ENCODE measurements around the gene NUP35.
"Not testable (repeated sequence)": the region's sequence is repeated elsewhere in the genome, so short reads cannot be mapped to it uniquely, and the experiment has no call there.

Gene NUP35

DNA sequence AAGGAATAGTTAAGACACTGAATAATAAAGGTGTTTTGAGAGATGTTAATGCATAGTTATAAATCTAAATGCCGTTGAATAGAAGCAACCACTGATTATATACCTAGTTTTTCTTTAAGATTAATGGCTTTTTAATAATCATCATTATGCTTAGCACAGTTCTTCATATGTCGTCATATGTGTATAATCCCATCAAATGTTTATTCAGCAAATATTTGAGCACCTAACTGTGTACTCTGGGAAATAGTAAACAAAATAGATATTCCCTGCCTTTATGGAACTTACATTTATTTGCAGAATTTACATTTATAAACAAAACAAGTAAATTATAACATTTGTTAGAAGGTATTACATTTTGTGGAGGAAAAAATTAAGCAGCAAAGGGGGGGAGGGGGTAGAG is 9.8 kb downstream of the NUP35 start:
- Histone ChIP-seq H3K79me2 (ENCODE audit: control insufficient read depth, insufficient read depth, low read length, unreplicated experiment) (peaks cover 26% of the 10 kb centered on the region), H3K4me3 (ENCODE audit: low read depth, low read length) (no peak overlapping the region), H2AFZ (ENCODE audit: low read length, unreplicated experiment) (no peak overlapping the region), H3K4me1 (ENCODE audit: control insufficient read depth, insufficient read depth, low read length, unreplicated experiment) (no peaks in the 10 kb centered on the region), H3K27me3 (ENCODE audit: insufficient read depth, low read length) (no peaks in the 10 kb centered on the region), H3K27ac (ENCODE audit: low read depth, low read length) (no peak overlapping the region), H3K36me3 (ENCODE audit: insufficient read depth, low read length) (no peaks in the 10 kb centered on the region; the same call in none of the 2 replicates)

DNA sequence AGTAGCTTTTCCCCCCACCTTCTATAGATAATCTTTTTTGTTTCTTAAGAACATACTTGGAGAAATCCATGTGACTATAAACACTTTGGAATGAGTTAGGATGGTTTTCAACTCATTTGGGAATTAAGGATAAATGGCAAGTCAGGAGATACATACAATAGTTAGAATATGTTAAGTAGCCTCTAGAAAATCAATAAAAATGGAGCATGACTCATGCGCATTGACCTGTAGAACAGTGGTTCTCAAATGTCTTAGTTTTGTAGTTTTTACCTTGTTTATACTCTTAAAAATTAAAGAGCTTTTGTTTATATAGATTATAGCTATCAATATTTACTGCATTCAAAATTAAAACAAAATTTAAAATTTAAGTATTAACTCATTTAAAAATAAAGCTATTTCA is 24.7 kb downstream of the NUP35 start:
- peaks cover 46% of the 10 kb centered on the region for H3K36me3 ChIP-seq (ENCODE audit: insufficient read depth, low read length)
- no peak overlapping the region for H3K4me3 ChIP-seq (ENCODE audit: low read depth, low read length)
- H2AFZ ChIP-seq (ENCODE audit: low read length, unreplicated experiment), result no peak overlapping the region
- H3K79me2 ChIP-seq (ENCODE audit: control insufficient read depth, insufficient read depth, low read length, unreplicated experiment), result peaks cover 7% of the 10 kb centered on the region
- no peaks in the 10 kb centered on the region for H3K4me1 ChIP-seq (ENCODE audit: control insufficient read depth, insufficient read depth, low read length, unreplicated experiment)
- H3K27me3 ChIP-seq (ENCODE audit: insufficient read depth, low read length), result no peaks in the 10 kb centered on the region
- no peak overlapping the region for H3K27ac ChIP-seq (ENCODE audit: low read depth, low read length)

- Histone ChIP-seq H3K27ac (ENCODE audit: low read depth, low read length) (no peak overlapping the region), H3K36me3 (ENCODE audit: insufficient read depth, low read length) (peaks cover 40% of the 10 kb centered on the region), H3K79me2 (ENCODE audit: control insufficient read depth, insufficient read depth, low read length, unreplicated experiment) (peaks cover 7% of the 10 kb centered on the region)
These were observed 25.2 kb downstream of the NUP35 start for GRCh38 chr2:183149489-183149888.

DNA sequence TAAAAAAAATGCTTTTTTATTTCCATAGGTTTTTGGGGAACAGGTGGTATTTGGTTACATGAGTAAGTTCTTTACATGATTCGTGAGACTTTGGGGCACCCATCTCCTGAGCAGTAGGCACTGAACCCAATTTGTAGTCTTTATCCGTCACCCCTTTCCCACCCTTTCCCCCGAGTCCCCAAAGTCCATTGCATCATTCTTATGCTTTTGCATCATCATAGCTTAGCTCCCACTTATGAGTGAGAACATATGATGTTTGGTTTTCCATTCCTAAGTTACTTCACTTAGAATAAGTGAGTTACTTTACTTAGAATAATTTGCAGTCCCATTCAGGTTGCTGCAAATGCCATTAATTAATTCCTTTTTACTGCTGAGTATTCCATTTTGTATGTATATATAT is 28.0 kb downstream of the NUP35 start:
- H3K4me3 ChIP-seq (ENCODE audit: low read depth, low read length); H3K4me1 ChIP-seq (ENCODE audit: control insufficient read depth, insufficient read depth, low read length, unreplicated experiment); H2AFZ ChIP-seq (ENCODE audit: low read length, unreplicated experiment); H3K79me2 ChIP-seq (ENCODE audit: control insufficient read depth, insufficient read depth, low read length, unreplicated experiment); H3K27ac ChIP-seq (ENCODE audit: low read depth, low read length); H3K27me3 ChIP-seq (ENCODE audit: insufficient read depth, low read length): not testable (repeated sequence)
- H3K36me3 ChIP-seq (ENCODE audit: insufficient read depth, low read length), result peaks cover 15% of the 10 kb centered on the region

More at GRCh38 chr2:183149489-183149888, 25.2 kb downstream of the NUP35 start:
- Histone ChIP-seq H3K27me3 (ENCODE audit: insufficient read depth, low read length) (no peaks in the 10 kb centered on the region), H3K4me1 (ENCODE audit: control insufficient read depth, insufficient read depth, low read length, unreplicated experiment) (no peaks in the 10 kb centered on the region), H2AFZ (ENCODE audit: low read length, unreplicated experiment) (no peak overlapping the region), H3K4me3 (ENCODE audit: low read depth, low read length) (no peak overlapping the region)

DNA sequence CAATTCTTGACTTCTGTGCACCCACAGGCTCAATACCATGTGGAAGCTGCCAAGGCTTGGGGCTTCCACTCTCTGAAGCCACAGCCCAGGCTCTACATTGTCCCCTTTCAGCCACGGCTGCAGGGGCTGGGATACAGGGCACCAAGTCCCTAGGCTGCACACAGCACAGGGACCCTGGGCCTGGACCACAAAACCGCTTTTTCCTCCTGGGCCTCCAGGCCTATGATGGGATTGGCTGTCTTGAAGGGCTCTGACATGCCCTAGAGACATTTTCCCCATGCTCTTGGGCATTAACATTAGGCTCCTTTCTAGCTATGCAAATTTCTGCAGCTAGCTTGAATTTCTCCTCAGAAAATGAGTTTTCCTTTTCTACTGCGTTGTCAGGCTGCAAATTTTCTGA is 29.7 kb downstream of the NUP35 start:
- Histone ChIP-seq H3K27ac (ENCODE audit: low read depth, low read length) (no peak overlapping the region), H3K4me1 (ENCODE audit: control insufficient read depth, insufficient read depth, low read length, unreplicated experiment) (no peaks in the 10 kb centered on the region), H2AFZ (ENCODE audit: low read length, unreplicated experiment) (no peak overlapping the region), H3K27me3 (ENCODE audit: insufficient read depth, low read length) (no peaks in the 10 kb centered on the region), H3K79me2 (ENCODE audit: control insufficient read depth, insufficient read depth, low read length, unreplicated experiment) (peaks cover 3% of the 10 kb centered on the region), H3K4me3 (ENCODE audit: low read depth, low read length) (no peak overlapping the region), H3K36me3 (ENCODE audit: insufficient read depth, low read length) (peaks cover 7% of the 10 kb centered on the region)

DNA sequence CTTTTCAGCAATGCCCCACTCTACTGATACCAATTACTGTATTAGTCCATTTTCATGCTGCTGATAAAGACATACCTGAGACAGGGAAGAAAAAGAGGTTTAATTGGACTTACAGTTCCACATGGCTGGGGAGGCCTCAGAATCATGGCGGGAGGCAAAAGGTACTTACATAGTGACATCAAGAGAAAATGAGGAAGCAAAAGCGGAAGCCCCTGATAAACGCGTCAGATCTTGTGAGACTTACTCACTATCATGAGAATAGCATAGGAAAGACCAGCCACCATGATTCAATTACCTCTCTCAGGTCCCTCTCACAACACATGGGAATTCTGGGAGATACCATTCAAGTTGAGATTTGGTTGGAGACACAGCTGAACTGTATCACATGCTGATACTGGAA is 30.5 kb downstream of the NUP35 start:
- H3K4me3 ChIP-seq (ENCODE audit: low read depth, low read length); H3K79me2 ChIP-seq (ENCODE audit: control insufficient read depth, insufficient read depth, low read length, unreplicated experiment); H3K4me1 ChIP-seq (ENCODE audit: control insufficient read depth, insufficient read depth, low read length, unreplicated experiment); H3K27me3 ChIP-seq (ENCODE audit: insufficient read depth, low read length); H2AFZ ChIP-seq (ENCODE audit: low read length, unreplicated experiment); H3K27ac ChIP-seq (ENCODE audit: low read depth, low read length); H3K36me3 ChIP-seq (ENCODE audit: insufficient read depth, low read length): not testable (repeated sequence)

- peaks cover 2% of the 10 kb centered on the region for H3K4me1 ChIP-seq (ENCODE audit: control insufficient read depth, insufficient read depth, low read length, unreplicated experiment)
- peaks cover 16% of the 10 kb centered on the region for H3K36me3 ChIP-seq (ENCODE audit: insufficient read depth, low read length)
- no peak overlapping the region for H2AFZ ChIP-seq (ENCODE audit: low read length, unreplicated experiment)
- no peak overlapping the region for H3K4me3 ChIP-seq (ENCODE audit: low read depth, low read length)
- no peak overlapping the region for H3K27ac ChIP-seq (ENCODE audit: low read depth, low read length)
- no peaks in the 10 kb centered on the region for H3K27me3 ChIP-seq (ENCODE audit: insufficient read depth, low read length)
- H3K79me2 ChIP-seq (ENCODE audit: control insufficient read depth, insufficient read depth, low read length, unreplicated experiment), result peaks cover 3% of the 10 kb centered on the region
These were observed 32.9 kb downstream of the NUP35 start for GRCh38 chr2:183157131-183157530.

GRCh38 chr2:183162362-183162761 is 38.1 kb downstream of the NUP35 start:
- H3K36me3 ChIP-seq (ENCODE audit: insufficient read depth, low read length), result peaks cover 41% of the 10 kb centered on the region

DNA sequence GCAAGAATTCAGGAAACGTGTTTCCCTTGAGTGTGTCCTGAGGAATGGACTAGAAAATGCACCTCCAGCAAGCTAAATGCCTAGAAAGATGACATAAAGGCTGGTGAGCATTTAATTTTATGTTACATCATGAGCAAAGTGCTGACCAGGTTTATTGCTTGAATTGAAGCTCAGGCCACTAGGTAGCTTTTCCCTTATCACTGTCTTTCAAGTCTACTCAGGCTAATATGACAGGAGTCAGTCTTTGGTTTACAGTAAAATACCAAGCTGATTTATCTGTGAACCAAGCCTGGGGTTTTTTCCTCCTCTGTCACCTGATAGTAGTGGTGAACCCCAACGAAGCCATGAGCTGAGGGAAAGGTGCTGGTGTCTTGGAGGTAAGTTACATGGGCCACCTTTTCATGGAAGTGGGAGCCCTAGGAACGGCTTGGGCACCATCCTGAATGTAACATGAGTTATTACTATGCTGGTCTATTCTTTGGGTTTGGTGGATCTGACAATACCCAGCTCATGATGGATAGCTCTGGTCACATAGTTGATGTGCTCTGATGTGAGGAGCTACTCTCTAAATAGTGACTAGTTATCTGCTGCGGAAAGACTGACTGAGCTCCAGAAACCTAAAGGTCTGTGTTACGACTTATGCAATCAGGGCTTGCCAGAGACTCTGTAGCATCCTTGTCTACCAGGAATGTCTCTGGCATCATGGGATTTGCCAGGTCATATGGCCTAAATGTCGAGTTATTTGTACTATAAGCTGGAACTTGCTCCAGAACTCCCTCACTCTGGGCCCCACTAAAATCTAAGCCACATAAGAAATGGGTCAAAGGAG is 39.8 kb downstream of the NUP35 start:
- H2AFZ ChIP-seq (ENCODE audit: low read length, unreplicated experiment), result no peak overlapping the region
- no peak overlapping the region for H3K4me3 ChIP-seq (ENCODE audit: low read depth, low read length)
- H3K27me3 ChIP-seq (ENCODE audit: insufficient read depth, low read length), result no peaks in the 10 kb centered on the region
- H3K36me3 ChIP-seq (ENCODE audit: insufficient read depth, low read length), result peaks cover 38% of the 10 kb centered on the region
- H3K27ac ChIP-seq (ENCODE audit: low read depth, low read length), result no peak overlapping the region
- peaks cover 6% of the 10 kb centered on the region for H3K4me1 ChIP-seq (ENCODE audit: control insufficient read depth, insufficient read depth, low read length, unreplicated experiment)
- no peaks in the 10 kb centered on the region for H3K79me2 ChIP-seq (ENCODE audit: control insufficient read depth, insufficient read depth, low read length, unreplicated experiment)

More at GRCh38 chr2:183162362-183162761, 38.1 kb downstream of the NUP35 start:
- Histone ChIP-seq H3K4me1 (ENCODE audit: control insufficient read depth, insufficient read depth, low read length, unreplicated experiment) (peaks cover 6% of the 10 kb centered on the region), H3K27me3 (ENCODE audit: insufficient read depth, low read length) (no peaks in the 10 kb centered on the region), H3K79me2 (ENCODE audit: control insufficient read depth, insufficient read depth, low read length, unreplicated experiment) (peaks cover under 1% of the 10 kb centered on the region), H3K4me3 (ENCODE audit: low read depth, low read length) (no peak overlapping the region), H2AFZ (ENCODE audit: low read length, unreplicated experiment) (no peak overlapping the region), H3K27ac (ENCODE audit: low read depth, low read length) (no peak overlapping the region)

DNA sequence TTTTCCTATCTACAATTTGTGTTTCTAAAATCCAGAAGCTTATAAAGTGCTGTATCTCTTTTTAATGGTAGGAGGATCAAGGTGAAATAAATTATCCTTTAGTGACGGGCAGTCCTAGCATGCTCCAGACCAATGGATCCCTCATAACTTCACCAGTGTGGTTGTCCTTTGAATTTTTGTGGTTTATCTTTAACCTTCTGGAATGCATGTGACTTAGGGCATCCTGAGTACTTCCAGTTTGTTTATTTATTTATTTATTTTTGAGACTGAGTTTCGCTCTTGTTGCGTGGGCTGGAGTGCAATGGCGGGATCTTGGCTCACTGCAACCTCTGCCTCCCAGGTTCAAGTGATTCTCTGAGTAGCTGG is 40.4 kb downstream of the NUP35 start:
- no peaks in the 10 kb centered on the region for H3K27me3 ChIP-seq (ENCODE audit: insufficient read depth, low read length)
- H3K4me3 ChIP-seq (ENCODE audit: low read depth, low read length), result no peak overlapping the region
- no peak overlapping the region for H3K27ac ChIP-seq (ENCODE audit: low read depth, low read length)
- H3K79me2 ChIP-seq (ENCODE audit: control insufficient read depth, insufficient read depth, low read length, unreplicated experiment), result no peaks in the 10 kb centered on the region
- no peak overlapping the region for H2AFZ ChIP-seq (ENCODE audit: low read length, unreplicated experiment)
- H3K4me1 ChIP-seq (ENCODE audit: control insufficient read depth, insufficient read depth, low read length, unreplicated experiment), result peaks cover 6% of the 10 kb centered on the region
- H3K36me3 ChIP-seq (ENCODE audit: insufficient read depth, low read length), result peaks cover 37% of the 10 kb centered on the region

- H2AFZ ChIP-seq (ENCODE audit: low read length, unreplicated experiment), result no peak overlapping the region
- peaks cover 6% of the 10 kb centered on the region for H3K4me1 ChIP-seq (ENCODE audit: control insufficient read depth, insufficient read depth, low read length, unreplicated experiment)
- H3K27me3 ChIP-seq (ENCODE audit: insufficient read depth, low read length), result no peaks in the 10 kb centered on the region
- H3K27ac ChIP-seq (ENCODE audit: low read depth, low read length), result no peak overlapping the region
- peaks cover 4% of the 10 kb centered on the region for H3K79me2 ChIP-seq (ENCODE audit: control insufficient read depth, insufficient read depth, low read length, unreplicated experiment)
- peaks cover 32% of the 10 kb centered on the region for H3K36me3 ChIP-seq (ENCODE audit: insufficient read depth, low read length)
- no peak overlapping the region for H3K4me3 ChIP-seq (ENCODE audit: low read depth, low read length)
These were observed 42.0 kb downstream of the NUP35 start for GRCh38 chr2:183166210-183166609.
